ENCODE results near the gene CPXM2. TPM values are rescaled to one million over a fixed set of nuclear protein-coding genes. Genes with fewer than 3 reads are reported as not detected.

Gene CPXM2
- total RNA-seq, 1 experiment from 2014 or later, result not detected

- no peak overlapping the region for H3K27ac ChIP-seq (ENCODE audit: low read length)
- ATAC-seq (no peak), DNase-seq (ENCODE audit: low read depth, low spot score) (no peak)
- H3K27me3 ChIP-seq (ENCODE audit: control insufficient read depth, insufficient read depth, low read length), result 0 out of 2 replicates have a peak, but pooled peaks cover 2% of the 10 kb centered on the region
- H3K4me1 ChIP-seq (ENCODE audit: control insufficient read depth, insufficient read depth, low read length), result peaks cover 5% of the 10 kb centered on the region; the same call in 1 of the 2 replicates
- POLR2A ChIA-PET, result no interaction called here
- TF ChIP-seq, protein P1, sequence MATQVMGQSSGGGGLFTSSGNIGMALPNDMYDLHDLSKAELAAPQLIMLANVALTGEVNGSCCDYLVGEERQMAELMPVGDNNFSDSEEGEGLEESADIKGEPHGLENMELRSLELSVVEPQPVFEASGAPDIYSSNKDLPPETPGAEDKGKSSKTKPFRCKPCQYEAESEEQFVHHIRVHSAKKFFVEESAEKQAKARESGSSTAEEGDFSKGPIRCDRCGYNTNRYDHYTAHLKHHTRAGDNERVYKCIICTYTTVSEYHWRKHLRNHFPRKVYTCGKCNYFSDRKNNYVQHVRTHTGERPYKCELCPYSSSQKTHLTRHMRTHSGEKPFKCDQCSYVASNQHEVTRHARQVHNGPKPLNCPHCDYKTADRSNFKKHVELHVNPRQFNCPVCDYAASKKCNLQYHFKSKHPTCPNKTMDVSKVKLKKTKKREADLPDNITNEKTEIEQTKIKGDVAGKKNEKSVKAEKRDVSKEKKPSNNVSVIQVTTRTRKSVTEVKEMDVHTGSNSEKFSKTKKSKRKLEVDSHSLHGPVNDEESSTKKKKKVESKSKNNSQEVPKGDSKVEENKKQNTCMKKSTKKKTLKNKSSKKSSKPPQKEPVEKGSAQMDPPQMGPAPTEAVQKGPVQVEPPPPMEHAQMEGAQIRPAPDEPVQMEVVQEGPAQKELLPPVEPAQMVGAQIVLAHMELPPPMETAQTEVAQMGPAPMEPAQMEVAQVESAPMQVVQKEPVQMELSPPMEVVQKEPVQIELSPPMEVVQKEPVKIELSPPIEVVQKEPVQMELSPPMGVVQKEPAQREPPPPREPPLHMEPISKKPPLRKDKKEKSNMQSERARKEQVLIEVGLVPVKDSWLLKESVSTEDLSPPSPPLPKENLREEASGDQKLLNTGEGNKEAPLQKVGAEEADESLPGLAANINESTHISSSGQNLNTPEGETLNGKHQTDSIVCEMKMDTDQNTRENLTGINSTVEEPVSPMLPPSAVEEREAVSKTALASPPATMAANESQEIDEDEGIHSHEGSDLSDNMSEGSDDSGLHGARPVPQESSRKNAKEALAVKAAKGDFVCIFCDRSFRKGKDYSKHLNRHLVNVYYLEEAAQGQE (IDR thresholded peaks at IDR 0.05; ENCODE audit: insufficient read depth in 1 of 2, low read depth in 2 of 2, low read length in 1 of 2), result no peak
- TF ChIP-seq SIN3A (IDR thresholded peaks at IDR 0.05; ENCODE audit: borderline replicate concordance, insufficient read depth, low read depth, low read length) (no peak), POLR2AphosphoS5 (IDR thresholded peaks at IDR 0.05; ENCODE audit: low read depth, low read length) (no peak), TCF7L2 (IDR thresholded peaks at IDR 0.05; ENCODE audit: low read depth, low read length) (no peak)
- TF ChIP-seq, protein P2, sequence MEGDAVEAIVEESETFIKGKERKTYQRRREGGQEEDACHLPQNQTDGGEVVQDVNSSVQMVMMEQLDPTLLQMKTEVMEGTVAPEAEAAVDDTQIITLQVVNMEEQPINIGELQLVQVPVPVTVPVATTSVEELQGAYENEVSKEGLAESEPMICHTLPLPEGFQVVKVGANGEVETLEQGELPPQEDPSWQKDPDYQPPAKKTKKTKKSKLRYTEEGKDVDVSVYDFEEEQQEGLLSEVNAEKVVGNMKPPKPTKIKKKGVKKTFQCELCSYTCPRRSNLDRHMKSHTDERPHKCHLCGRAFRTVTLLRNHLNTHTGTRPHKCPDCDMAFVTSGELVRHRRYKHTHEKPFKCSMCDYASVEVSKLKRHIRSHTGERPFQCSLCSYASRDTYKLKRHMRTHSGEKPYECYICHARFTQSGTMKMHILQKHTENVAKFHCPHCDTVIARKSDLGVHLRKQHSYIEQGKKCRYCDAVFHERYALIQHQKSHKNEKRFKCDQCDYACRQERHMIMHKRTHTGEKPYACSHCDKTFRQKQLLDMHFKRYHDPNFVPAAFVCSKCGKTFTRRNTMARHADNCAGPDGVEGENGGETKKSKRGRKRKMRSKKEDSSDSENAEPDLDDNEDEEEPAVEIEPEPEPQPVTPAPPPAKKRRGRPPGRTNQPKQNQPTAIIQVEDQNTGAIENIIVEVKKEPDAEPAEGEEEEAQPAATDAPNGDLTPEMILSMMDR (IDR thresholded peaks at IDR 0.05), result no peak
- no peak overlapping the region for H3K4me3 ChIP-seq (ENCODE audit: low read depth in 2 of 2, low read length in 2 of 2)
- no TSS peak for BruUV-seq (replicated peaks)
- H3K9me3 ChIP-seq (ENCODE audit: control insufficient read depth, insufficient read depth, low read depth, low read length), result no peaks in the 10 kb centered on the region
- H3K36me3 ChIP-seq (ENCODE audit: control insufficient read depth, insufficient read depth, low read length), result no peaks in the 10 kb centered on the region
- in situ Hi-C loops (cut with HindIII; ENCODE audit: low pct_unique_long_range_greater_than_20kb, low sequenced_read_pairs), result no loop called here
- intact Hi-C loops (cut with micrococcal nuclease; ENCODE audit: unreplicated experiment), result no loop called here
- CTCF ChIA-PET, result no interaction called here
Measured at GRCh38 chr10:123744224-123744536, 147.4 kb downstream of the CPXM2 start.

- H3K27me3 ChIP-seq (ENCODE audit: control insufficient read depth, insufficient read depth, low read length), result 0 out of 2 replicates have a peak, but pooled peaks cover 2% of the 10 kb centered on the region
Measured at GRCh38 chr10:123743441-123744223, 148.0 kb downstream of the CPXM2 start.

More at GRCh38 chr10:123743441-123744223, 148.0 kb downstream of the CPXM2 start:
- DNase-seq (ENCODE audit: low read depth, low spot score) (no peak), ATAC-seq (peak; percentile 59)
- H3K9me3 ChIP-seq (ENCODE audit: control insufficient read depth, insufficient read depth, low read depth, low read length), result no peaks in the 10 kb centered on the region
- H3K4me1 ChIP-seq (ENCODE audit: control insufficient read depth, insufficient read depth, low read length), result peaks cover 5% of the 10 kb centered on the region; the same call in 1 of the 2 replicates
- in situ Hi-C loops (cut with HindIII; ENCODE audit: low pct_unique_long_range_greater_than_20kb, low sequenced_read_pairs), result no loop called here
- H3K27ac ChIP-seq (ENCODE audit: low read length), result no peak overlapping the region
- CTCF ChIA-PET, result no interaction called here
- no peak overlapping the region for H3K4me3 ChIP-seq (ENCODE audit: low read depth in 2 of 2, low read length in 2 of 2)
- POLR2A ChIA-PET, result no interaction called here
- H3K36me3 ChIP-seq (ENCODE audit: control insufficient read depth, insufficient read depth, low read length), result no peaks in the 10 kb centered on the region
- no TSS peak for BruUV-seq (replicated peaks)
- TF ChIP-seq SIN3A (IDR thresholded peaks at IDR 0.05; ENCODE audit: borderline replicate concordance, insufficient read depth, low read depth, low read length) (no peak), TCF7L2 (IDR thresholded peaks at IDR 0.05; ENCODE audit: low read depth, low read length) (no peak), POLR2AphosphoS5 (IDR thresholded peaks at IDR 0.05; ENCODE audit: low read depth, low read length) (no peak)
- TF ChIP-seq, protein P2 (IDR thresholded peaks at IDR 0.05), result no peak
- TF ChIP-seq, protein P1 (IDR thresholded peaks at IDR 0.05; ENCODE audit: insufficient read depth in 1 of 2, low read depth in 2 of 2, low read length in 1 of 2), result no peak
- intact Hi-C loops (cut with micrococcal nuclease; ENCODE audit: unreplicated experiment), result no loop called here

Data from Panc1 (cell line).